ENCODE results near the gene CKAP5. TPM values are rescaled to one million over a fixed set of nuclear protein-coding genes. Genes with fewer than 3 reads are reported as not detected.

The CKAP5 gene
- total RNA-seq, 1 experiment from 2014 or later = 171 TPM

- no peak overlapping the region for H3K27ac Mint-ChIP-seq
- TF ChIP-seq SMAD4 (CRISPR knock-in tag; IDR thresholded peaks at IDR 0.05) (no peak), TCF7 (CRISPR knock-in tag; IDR thresholded peaks at IDR 0.05; ENCODE audit: low read depth) (no peak), AFF4 (CRISPR knock-in tag; IDR thresholded peaks at IDR 0.05; ENCODE audit: borderline replicate concordance) (no peak), PREB (CRISPR knock-in tag; IDR thresholded peaks at IDR 0.05; ENCODE audit: borderline replicate concordance) (no peak), ZNF138 (CRISPR knock-in tag; conservative IDR thresholded peaks at IDR 0.05) (no peak), SMAD3 (CRISPR knock-in tag; IDR thresholded peaks at IDR 0.05; ENCODE audit: borderline replicate concordance) (no peak), ZBTB43 (CRISPR knock-in tag; IDR thresholded peaks at IDR 0.05) (no peak), FOXP1 (CRISPR knock-in tag; IDR thresholded peaks at IDR 0.05; ENCODE audit: borderline replicate concordance) (no peak), PRDM15 (CRISPR knock-in tag; IDR thresholded peaks at IDR 0.05) (no peak), IRF1 (CRISPR knock-in tag; IDR thresholded peaks at IDR 0.05) (no peak), USF1 (CRISPR knock-in tag; IDR thresholded peaks at IDR 0.05) (no peak), KAT7 (CRISPR knock-in tag; IDR thresholded peaks at IDR 0.05; ENCODE audit: borderline replicate concordance) (no peak), FOXP4 (CRISPR knock-in tag; IDR thresholded peaks at IDR 0.05) (no peak), ATF2 (CRISPR knock-in tag; IDR thresholded peaks at IDR 0.05; ENCODE audit: borderline replicate concordance, low read depth) (no peak), ZNF317 (CRISPR knock-in tag; IDR thresholded peaks at IDR 0.05; ENCODE audit: borderline replicate concordance, low read depth) (no peak), OVOL2 (CRISPR knock-in tag; IDR thresholded peaks at IDR 0.05; ENCODE audit: borderline replicate concordance) (no peak)
- no peak overlapping the region for H3K4me3 Mint-ChIP-seq
- no peaks in the 10 kb centered on the region for H3K9me3 Mint-ChIP-seq
- DNase-seq (ENCODE audit: low spot score) (no peak), ATAC-seq (no peak)
- no peaks in the 10 kb centered on the region for H3K27me3 Mint-ChIP-seq (ENCODE audit: low read depth)
- no peaks in the 10 kb centered on the region for H3K4me1 Mint-ChIP-seq
- CTCF ChIA-PET = no interaction called here
- H3K36me3 Mint-ChIP-seq = peaks cover 83% of the 10 kb centered on the region
- POLR2A ChIA-PET = no interaction called here
These were observed 69.2 kb downstream of the CKAP5 start for GRCh38 chr11:46776878-46777277.
